ENCODE measurements around the gene PLAGL2. TPM values are rescaled to one million over a fixed set of nuclear protein-coding genes. Genes with fewer than 3 reads are reported as not detected.

PLAGL2 gene
- total and polyA plus RNA-seq, 9 of the 15 experiments (the other 6 are each of a cell fraction or from before 2014, with no cell fraction given) = 3.1 to 24.3 (median 6.4) TPM

DNA sequence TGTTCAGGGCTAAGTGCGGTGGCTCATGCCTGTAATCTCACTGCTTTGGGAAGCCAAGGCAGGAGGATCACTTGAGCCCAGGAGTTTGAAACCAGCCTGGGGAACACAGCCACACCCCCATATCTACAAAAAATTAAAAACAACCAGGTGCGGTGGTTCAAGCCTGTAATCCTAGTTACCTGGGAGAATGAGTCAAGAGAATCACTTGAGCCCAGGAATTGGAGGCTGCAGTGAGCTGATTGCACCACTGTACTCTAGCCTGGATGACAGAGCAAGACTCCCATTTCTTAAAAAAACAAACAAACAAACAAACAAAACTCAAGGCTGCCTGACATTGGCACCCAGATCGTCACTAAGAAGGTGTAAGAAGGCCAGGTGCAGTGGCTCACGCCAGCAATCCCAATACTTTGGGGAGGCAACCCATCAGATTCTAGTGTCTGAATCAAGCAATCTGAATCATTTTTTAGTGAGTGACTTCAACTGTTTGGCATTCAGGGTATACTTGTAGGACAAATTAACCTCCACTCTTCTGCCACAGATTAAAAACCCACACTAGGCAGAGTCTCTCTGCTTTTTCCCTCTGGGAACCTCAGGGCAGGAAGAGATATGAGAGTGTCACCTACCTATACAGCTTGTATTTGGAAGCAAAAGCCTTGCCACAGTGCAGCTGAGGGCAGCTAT lies 6.1 kb downstream of the PLAGL2 start (continued):
- TF ChIP-seq, protein P1, sequence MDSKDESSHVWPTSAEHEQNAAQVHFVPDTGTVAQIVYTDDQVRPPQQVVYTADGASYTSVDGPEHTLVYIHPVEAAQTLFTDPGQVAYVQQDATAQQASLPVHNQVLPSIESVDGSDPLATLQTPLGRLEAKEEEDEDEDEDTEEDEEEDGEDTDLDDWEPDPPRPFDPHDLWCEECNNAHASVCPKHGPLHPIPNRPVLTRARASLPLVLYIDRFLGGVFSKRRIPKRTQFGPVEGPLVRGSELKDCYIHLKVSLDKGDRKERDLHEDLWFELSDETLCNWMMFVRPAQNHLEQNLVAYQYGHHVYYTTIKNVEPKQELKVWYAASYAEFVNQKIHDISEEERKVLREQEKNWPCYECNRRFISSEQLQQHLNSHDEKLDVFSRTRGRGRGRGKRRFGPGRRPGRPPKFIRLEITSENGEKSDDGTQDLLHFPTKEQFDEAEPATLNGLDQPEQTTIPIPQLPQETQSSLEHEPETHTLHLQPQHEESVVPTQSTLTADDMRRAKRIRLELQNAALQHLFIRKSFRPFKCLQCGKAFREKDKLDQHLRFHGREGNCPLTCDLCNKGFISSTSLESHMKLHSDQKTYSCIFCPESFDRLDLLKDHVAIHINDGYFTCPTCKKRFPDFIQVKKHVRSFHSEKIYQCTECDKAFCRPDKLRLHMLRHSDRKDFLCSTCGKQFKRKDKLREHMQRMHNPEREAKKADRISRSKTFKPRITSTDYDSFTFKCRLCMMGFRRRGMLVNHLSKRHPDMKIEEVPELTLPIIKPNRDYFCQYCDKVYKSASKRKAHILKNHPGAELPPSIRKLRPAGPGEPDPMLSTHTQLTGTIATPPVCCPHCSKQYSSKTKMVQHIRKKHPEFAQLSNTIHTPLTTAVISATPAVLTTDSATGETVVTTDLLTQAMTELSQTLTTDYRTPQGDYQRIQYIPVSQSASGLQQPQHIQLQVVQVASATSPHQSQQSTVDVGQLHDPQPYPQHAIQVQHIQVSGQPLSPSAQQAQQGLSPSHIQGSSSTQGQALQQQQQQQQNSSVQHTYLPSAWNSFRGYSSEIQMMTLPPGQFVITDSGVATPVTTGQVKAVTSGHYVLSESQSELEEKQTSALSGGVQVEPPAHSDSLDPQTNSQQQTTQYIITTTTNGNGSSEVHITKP (IDR thresholded peaks at IDR 0.05; ENCODE audit: partially characterized antibody) = no peak
- no peak for TF ChIP-seq RAD51 (IDR thresholded peaks at IDR 0.05; ENCODE audit: borderline replicate concordance, low read depth)

DNA sequence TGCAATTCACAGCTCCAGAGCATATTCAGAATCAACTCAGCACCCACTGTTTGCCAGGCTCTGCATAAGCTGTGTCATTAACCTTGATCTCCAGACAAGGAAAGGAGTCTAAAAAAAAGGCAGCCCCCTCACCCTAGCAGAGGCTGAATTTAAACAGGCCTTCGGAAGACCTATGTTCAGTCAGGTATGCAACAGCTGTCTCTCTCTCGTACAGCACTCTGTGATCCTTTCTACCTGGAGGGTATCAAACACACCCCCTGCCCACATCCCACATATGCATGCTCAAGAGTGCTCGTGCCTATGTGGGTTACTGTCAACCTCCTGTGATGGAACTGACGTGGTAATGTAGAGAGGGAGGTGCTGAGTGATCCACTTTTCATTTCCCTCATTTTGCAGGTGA lies 8.5 kb downstream of the PLAGL2 start:
- no peak overlapping the region for H3K4me2 ChIP-seq (ENCODE audit: insufficient read depth, low read length)
- 0 out of 4 replicates have a peak overlapping the region, but pooled peaks of 1 of the 2 experiments have one; percentile 11 for H3K9ac ChIP-seq (ENCODE audit: insufficient read depth in 1 of 2, low read depth in 2 of 2, low read length in 2 of 2)
- no peak for ATAC-seq
- no TSS peak for BruUV-seq (replicated peaks)
- no peak overlapping the region for H2AFZ ChIP-seq (ENCODE audit: low read depth, low read length)
- intact Hi-C loops (cut with micrococcal nuclease) (no loop called here), in situ Hi-C loops (cut with MboI) (no loop called here)
- ChIA-PET CTCF (ENCODE audit: low intra/inter-chr PET ratio) (no interaction called here), POLR2A (no interaction called here)
- no peaks in the 10 kb centered on the region for H3K9me3 ChIP-seq (replicated peaks; ENCODE audit: control insufficient read depth, insufficient read depth, low read depth, low read length)
- peaks cover 93% of the 10 kb centered on the region for H3K36me3 ChIP-seq (ENCODE audit: control insufficient read depth, insufficient read depth, low read length)
- peaks cover 0 to 5% of the 10 kb centered on the region in 2 experiments; a peak in 2 of 5 replicates for H3K4me1 ChIP-seq (replicated peaks in 1 of 2; ENCODE audit: control insufficient read depth in 2 of 2, insufficient read depth in 2 of 2, low read length in 2 of 2)
- H3K79me2 ChIP-seq (ENCODE audit: control insufficient read depth, insufficient read depth, low read length) = peaks cover 43% of the 10 kb centered on the region
- FAIRE-seq = no peak
- H3K9me1 ChIP-seq (ENCODE audit: control insufficient read depth, insufficient read depth, low read length) = no peaks in the 10 kb centered on the region
- H3K4me3 ChIP-seq = no peak overlapping the region
- peaks cover 19% of the 10 kb centered on the region for H4K20me1 ChIP-seq (replicated peaks; ENCODE audit: control insufficient read depth, insufficient read depth, low read length)
- no peaks in the 10 kb centered on the region for H3K27me3 ChIP-seq (ENCODE audit: control insufficient read depth in 2 of 2, insufficient read depth in 2 of 2, low read length in 2 of 2)
- WGBS (ENCODE audit: insufficient coverage, low coverage, missing lambda C conversion rate) = 89% methylated on average over 4 of the region's 4 CpGs
- no peak for DNase-seq (ENCODE audit: extremely low read depth in 1 of 4, low spot score in 3 of 4)
- TF ChIP-seq JUNB (CRISPR knock-in tag; conservative IDR thresholded peaks at IDR 0.05) = no peak
- no peak overlapping the region; the same call in 2 of the 3 replicates for H3K27ac ChIP-seq (ENCODE audit: extremely low read depth, low read depth, low read length)
